ENCODE results near the gene GGCX.
"Not testable (repeated sequence)": the region's sequence is repeated elsewhere in the genome, so short reads cannot be mapped to it uniquely, and the experiment has no call there.

The GGCX gene

GRCh38 chr2:85547859-85548607, 13.3 kb downstream of the GGCX start:
- TF ChIP-seq CTCF (IDR thresholded peaks at IDR 0.05; ENCODE audit: insufficient read depth, low read depth, low read length, missing control alignments), result no peak
- no peak for DNase-seq (ENCODE audit: low read depth)
- no peak overlapping the region for H3K4me3 ChIP-seq (ENCODE audit: low read length)

GRCh38 chr2:85547089-85547858, 14.0 kb downstream of the GGCX start:
- no peak for TF ChIP-seq CTCF (IDR thresholded peaks at IDR 0.05; ENCODE audit: insufficient read depth, low read depth, low read length, missing control alignments)
- no peak overlapping the region for H3K4me3 ChIP-seq (ENCODE audit: low read length)
- no peak for DNase-seq (ENCODE audit: low read depth)

- no peak for DNase-seq (ENCODE audit: low read depth)
- H3K4me3 ChIP-seq (ENCODE audit: low read length), result no peak overlapping the region
- no peak for TF ChIP-seq CTCF (IDR thresholded peaks at IDR 0.05; ENCODE audit: insufficient read depth, low read depth, low read length, missing control alignments)
Observed at GRCh38 chr2:85545780-85546240, 15.5 kb downstream of the GGCX start.

GRCh38 chr2:85544915-85545779, 16.1 kb downstream of the GGCX start:
- not testable (repeated sequence) for DNase-seq (ENCODE audit: low read depth); H3K4me3 ChIP-seq (ENCODE audit: low read length)

- DNase-seq (ENCODE audit: low read depth); H3K4me3 ChIP-seq (ENCODE audit: low read length): not testable (repeated sequence)
Observed at GRCh38 chr2:85544254-85544691, 17.0 kb downstream of the GGCX start.

GRCh38 chr2:85542777-85543176, 18.5 kb downstream of the GGCX start:
- no peak overlapping the region for H3K4me3 ChIP-seq (ENCODE audit: low read length)
- TF ChIP-seq CTCF (IDR thresholded peaks at IDR 0.05; ENCODE audit: insufficient read depth, low read depth, low read length, missing control alignments), result no peak
- DNase-seq (ENCODE audit: low read depth), result no peak

- no peak for DNase-seq (ENCODE audit: low read depth)
- peak overlapping the region; percentile 69 for H3K4me3 ChIP-seq (ENCODE audit: low read length)
- no peak for TF ChIP-seq CTCF (IDR thresholded peaks at IDR 0.05; ENCODE audit: insufficient read depth, low read depth, low read length, missing control alignments)
Observed at GRCh38 chr2:85541753-85542457, 19.4 kb downstream of the GGCX start.

All from epithelial cell of esophagus (primary cell).